GM10266 (cell line): ENCODE measurements around the gene TLCD3A.

Source experiments
- DNase-seq: peaks from one replicate; pipeline ENCODE4 v3.0.0; 2012; ENCODE audit errors: extremely low spot score
- TF ChIP-seq, protein P1 (sequence below): IDR thresholded peaks from 2 replicates; pipeline ENCODE4 v1.5.1; 2012; ENCODE audit warnings: mild to moderate bottlenecking, low read depth; ENCODE audit not compliant: control insufficient read depth, insufficient read depth; ENCODE audit errors: missing control alignments

Gene TLCD3A

DNA sequence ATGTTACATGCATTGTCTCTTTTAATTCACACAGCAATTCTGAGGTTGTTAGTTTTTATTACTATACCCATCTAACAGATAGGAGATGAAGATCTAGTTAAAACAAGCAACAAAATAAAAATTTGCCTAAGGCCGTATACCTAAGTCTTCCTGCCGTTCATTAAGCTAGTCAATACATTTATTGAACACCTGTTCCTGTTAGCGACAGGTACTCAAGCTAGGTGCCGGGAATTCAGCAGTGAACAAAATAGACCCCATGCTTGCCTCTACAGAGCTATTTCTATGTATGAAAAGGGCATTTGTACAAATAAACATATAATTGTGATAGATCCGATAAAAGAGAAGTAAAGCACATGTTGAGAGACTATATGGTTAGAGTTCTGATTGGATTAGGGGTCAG, 14.3 kb upstream of the TLCD3A start:
- TF ChIP-seq, protein P1, sequence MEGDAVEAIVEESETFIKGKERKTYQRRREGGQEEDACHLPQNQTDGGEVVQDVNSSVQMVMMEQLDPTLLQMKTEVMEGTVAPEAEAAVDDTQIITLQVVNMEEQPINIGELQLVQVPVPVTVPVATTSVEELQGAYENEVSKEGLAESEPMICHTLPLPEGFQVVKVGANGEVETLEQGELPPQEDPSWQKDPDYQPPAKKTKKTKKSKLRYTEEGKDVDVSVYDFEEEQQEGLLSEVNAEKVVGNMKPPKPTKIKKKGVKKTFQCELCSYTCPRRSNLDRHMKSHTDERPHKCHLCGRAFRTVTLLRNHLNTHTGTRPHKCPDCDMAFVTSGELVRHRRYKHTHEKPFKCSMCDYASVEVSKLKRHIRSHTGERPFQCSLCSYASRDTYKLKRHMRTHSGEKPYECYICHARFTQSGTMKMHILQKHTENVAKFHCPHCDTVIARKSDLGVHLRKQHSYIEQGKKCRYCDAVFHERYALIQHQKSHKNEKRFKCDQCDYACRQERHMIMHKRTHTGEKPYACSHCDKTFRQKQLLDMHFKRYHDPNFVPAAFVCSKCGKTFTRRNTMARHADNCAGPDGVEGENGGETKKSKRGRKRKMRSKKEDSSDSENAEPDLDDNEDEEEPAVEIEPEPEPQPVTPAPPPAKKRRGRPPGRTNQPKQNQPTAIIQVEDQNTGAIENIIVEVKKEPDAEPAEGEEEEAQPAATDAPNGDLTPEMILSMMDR, result no peak
- no peak for DNase-seq

DNA sequence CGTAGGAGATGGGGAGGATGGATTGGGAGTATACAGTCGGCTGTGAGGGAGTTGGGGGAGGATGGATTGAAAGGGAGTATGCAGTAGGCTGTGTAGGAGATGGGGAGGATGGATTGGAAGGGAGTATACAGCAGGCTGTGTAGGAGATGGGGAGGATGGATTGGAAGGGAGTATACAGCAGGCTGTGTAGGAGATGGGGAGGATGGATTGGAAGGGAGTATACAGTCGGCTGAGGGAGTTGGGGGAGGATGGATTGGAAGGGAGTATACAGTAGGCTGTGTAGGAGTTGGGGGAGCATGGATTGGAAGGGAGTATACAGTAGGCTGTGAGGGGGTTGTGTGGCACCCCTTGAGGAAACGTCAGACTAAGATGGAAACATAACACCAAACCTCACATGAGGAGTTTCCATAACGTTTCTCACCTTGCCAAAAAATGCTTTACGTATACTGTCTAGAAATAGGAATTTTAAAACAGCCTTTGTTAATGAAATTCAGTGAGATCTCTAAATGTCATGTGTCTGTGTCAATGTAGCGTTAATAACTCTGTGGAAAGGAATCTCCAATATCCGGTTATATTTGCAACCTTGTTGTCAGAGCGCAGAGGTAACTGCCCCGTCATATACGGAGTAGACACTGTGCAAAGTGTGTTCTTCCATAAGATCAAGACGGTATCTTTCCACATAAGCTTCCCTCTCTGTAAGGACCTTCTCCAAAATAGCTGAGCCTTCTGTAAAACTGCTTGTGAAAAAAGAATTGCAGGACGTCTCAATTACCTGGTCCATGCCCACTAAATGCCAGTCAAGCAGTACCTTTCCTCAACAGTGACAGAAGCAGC, 11.5 kb upstream of the TLCD3A start:
- TF ChIP-seq, protein P1, result no peak
- no peak for DNase-seq

DNA sequence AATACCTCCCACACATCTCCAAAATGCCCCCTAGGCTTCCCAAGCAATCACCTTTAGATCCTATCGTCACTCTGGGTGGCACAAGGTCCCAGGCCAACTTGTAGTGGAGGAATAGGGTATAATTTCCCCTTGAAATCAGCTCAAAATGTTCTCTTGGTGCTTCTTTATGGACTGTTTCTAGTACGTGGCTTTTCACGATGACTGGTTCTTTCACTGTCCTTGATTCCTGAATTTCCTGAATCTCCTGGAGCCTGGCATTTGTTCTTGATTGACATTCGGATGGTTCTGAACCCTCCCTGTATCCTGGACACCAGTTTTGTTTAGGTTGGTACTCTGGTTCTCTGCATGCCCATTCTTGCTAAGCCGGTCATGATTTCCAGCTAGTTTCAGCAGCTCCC, 10.9 kb upstream of the TLCD3A start:
- TF ChIP-seq, protein P1, result no peak
- DNase-seq, result no peak

DNA sequence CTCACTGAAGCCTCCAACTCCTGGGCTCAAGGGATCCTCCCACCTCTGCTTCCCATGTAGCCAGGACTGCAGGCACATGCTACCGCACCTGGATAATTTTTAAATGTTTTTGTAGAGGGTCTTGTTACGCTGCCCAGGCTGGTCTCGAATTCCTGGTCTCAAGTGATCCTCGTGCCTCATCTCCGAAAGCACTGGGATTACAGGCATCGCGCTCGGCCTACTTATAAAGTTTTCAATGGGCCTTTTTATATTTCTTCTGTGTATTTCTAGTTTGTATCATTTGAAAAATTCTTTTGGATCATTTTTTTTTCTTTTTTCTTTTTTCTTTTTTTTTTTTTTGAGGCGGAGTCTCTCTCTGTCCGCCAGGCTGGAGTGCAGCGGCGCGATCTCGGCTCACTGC, 7.3 kb upstream of the TLCD3A start:
- TF ChIP-seq, protein P1, result no peak
- DNase-seq, result no peak

DNA sequence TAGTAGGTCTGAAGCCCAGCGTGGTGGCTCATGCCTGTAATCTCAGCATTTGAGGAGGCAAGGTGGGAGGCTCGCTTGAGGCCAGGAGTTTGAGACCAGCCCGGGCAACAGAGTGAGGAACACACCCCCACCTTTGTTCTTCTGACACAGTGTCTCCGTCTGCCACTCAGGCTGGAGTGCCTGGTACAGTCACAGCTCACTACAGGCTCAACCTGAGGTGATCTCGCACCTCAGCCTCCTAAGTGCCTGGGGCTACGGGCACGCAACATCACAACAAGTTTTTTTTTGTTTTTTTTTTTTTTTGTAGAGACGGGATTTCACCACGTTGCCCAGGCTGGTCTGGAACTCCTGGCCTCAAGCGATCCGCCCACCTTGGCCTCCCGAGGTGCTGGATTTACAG, 6.7 kb upstream of the TLCD3A start:
- DNase-seq, result no peak
- TF ChIP-seq, protein P1, result no peak

DNA sequence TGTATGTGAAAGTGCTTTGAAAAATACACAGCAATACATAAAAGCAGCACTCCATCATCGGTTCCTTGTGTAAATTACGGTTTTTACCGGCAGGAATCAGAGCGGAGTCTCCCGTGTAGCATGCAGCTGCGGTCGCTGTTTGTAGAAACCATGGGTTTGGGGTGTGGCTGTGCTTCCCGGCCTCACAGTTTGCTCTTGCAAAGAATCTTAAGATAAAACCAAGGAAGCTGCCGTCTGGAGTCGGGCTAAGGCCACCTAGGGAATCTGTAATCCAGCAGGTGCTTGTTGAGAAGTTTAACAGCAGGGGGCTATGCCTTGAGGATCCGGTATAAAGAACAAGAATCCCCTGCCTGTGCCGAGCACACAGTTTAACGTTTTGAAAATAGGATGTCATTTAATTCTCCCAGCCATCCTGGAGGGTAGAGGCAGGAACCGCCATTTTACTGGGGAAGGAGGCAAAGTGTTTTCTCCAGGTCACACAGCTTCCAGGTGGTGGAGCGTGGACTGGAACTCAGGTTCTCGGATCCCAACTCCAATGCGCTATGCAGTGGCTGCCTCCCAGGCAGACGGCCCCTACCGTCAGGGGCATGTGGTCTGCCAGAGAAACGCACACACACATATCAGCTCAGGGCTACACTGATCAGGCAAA, 6.0 kb upstream of the TLCD3A start:
- TF ChIP-seq, protein P1, result no peak
- no peak for DNase-seq

DNA sequence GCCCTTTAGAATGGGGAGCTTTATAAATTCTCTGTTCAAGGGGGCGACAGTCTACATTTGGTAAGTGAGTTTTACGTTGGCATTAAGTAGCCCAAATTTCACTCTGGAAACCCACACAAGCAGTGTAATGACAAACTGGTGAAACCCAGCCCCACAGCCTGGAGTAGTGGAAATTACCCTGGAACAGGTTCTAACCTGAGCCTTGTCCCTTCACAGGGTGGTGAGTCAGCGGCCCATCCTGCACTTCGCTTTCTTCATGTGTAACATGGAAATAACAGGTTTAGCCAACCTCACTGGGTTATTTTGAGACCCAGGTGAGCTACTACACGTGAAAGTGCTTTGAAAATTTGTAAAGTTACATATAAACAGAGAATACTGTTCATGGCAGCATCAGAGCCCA, 3.5 kb upstream of the TLCD3A start:
- TF ChIP-seq, protein P1, result no peak
- DNase-seq, result no peak
